BJ (cell line): ENCODE data around the gene KRT1. TPM values are rescaled to one million over a fixed set of nuclear protein-coding genes. Genes with fewer than 3 reads are reported as not detected.

Experiments used
- CTCF ChIA-PET: fragments of 350-600 bp; formaldehyde crosslinking; extraction: SDS; loops from one replicate; lab custom pipeline; 2021; ENCODE audit warnings: antibody characterized with exemption, inconsistent platforms; lab: Yijun Ruan, JAX
- POLR2A ChIA-PET: fragments of 300-600 bp; sonication (Branson Sonifier 250); formaldehyde crosslinking; extraction: SDS; loops from one replicate; lab custom pipeline; 2021; ENCODE audit warnings: antibody characterized with exemption; lab: Charles Lee
- DNase-seq: peaks from one replicate; pipeline ENCODE4 v3.0.0-alpha.2; 2011; ENCODE audit warnings: low read depth
- H3K27me3 ChIP-seq: 2 replicates; pipeline ENCODE4 v1.6.0; 2011; ENCODE audit warnings: low read length; ENCODE audit not compliant: control insufficient read depth, insufficient read depth
- H3K36me3 ChIP-seq: 2 replicates; pipeline ENCODE4 v1.5.1; 2011; ENCODE audit warnings: low read length; ENCODE audit not compliant: control insufficient read depth, insufficient read depth
- H3K4me3 ChIP-seq: 2 replicates; pipeline ENCODE4 v1.5.1; 2011; ENCODE audit warnings: low read depth, mild to moderate bottlenecking, control low read depth, low read length
- CTCF ChIP-seq: IDR thresholded peaks from 2 replicates; pipeline ENCODE4 v1.5.1; 2011; ENCODE audit warnings: low read depth, mild to moderate bottlenecking, control low read depth, inconsistent platforms, low read length, moderate library complexity; ENCODE audit not compliant: insufficient read depth
- polyA plus RNA-seq: library from polyadenylated mRNA; depleted of rRNA; stranded (reverse); fragments of >200 nt; gene quantifications from 2 replicates; pipeline ENCODE4 v1.2.3, GENCODE V29; 2011

KRT1 gene
- polyA plus RNA-seq, 1 experiment: not detected

GRCh38 chr12:52708010-52708409, 27.8 kb upstream of the KRT1 start:
- no peak for DNase-seq
- CTCF ChIA-PET: interaction anchor here (0.7 to 1.3 kb wide), 2 partner anchors 10 to 13 kb away, joined by 3 to 4 read pairs; no protein-coding TSS in a partner anchor
- Histone ChIP-seq H3K4me3 (no peak overlapping the region), H3K36me3 (no peaks in the 10 kb centered on the region), H3K27me3 (peaks cover 8% of the 10 kb centered on the region)
- POLR2A ChIA-PET: no interaction called here
- no peak for TF ChIP-seq CTCF

- no peak for DNase-seq
- Histone ChIP-seq H3K27me3 (peaks cover 3% of the 10 kb centered on the region; the same call in 1 of the 2 replicates), H3K36me3 (no peaks in the 10 kb centered on the region), H3K4me3 (no peak overlapping the region)
- no peak for TF ChIP-seq CTCF
- ChIA-PET POLR2A (no interaction called here), CTCF (no interaction called here)
These were observed 24.3 kb upstream of the KRT1 start for GRCh38 chr12:52704464-52704863.

GRCh38 chr12:52703878-52704277, 23.7 kb upstream of the KRT1 start:
- POLR2A ChIA-PET: no interaction called here
- Histone ChIP-seq H3K27me3 (peaks cover 1% of the 10 kb centered on the region; the same call in 1 of the 2 replicates), H3K4me3 (no peak overlapping the region), H3K36me3 (no peaks in the 10 kb centered on the region)
- CTCF ChIA-PET: no interaction called here
- DNase-seq: no peak
- no peak for TF ChIP-seq CTCF

- no peak for DNase-seq
- ChIA-PET CTCF (no interaction called here), POLR2A (no interaction called here)
- Histone ChIP-seq H3K36me3 (no peaks in the 10 kb centered on the region), H3K4me3 (no peak within 1 kb of the TSS), H3K27me3 (peaks cover 1% of the 10 kb centered on the region; the same call in 1 of the 2 replicates)
- TF ChIP-seq CTCF: no peak
These were observed 23.2 kb upstream of the KRT1 start, which contains the start of gene KRT77 for GRCh38 chr12:52703424-52703823. Gene KRT77 (minus strand): TSS chr12:52703524. CDS start chr12:52703434, 90 bp downstream.

DNA sequence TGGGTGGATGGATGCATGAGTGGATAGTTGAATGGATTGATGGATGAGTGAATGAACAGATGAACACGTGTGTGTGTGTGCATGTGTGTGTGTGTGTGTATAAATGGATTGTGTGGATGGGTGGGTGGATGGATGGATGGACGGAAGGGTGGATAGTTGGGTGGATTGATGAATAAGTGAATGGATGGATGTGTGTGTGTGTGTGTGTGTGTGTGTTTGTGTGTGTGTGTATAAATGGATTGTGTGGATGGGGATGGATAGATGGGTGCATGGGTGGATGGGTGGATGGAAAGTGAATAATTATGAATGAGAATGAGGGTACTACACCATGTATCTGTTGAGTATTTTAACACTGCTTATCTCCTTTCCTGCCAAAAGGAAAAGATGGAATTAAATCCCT, 22.1 kb upstream of the KRT1 start:
- no peaks in the 10 kb centered on the region for H3K36me3 ChIP-seq
- DNase-seq: no peak
- no peak overlapping the region for H3K4me3 ChIP-seq
- ChIA-PET POLR2A (no interaction called here), CTCF (no interaction called here)
- TF ChIP-seq CTCF: no peak
- H3K27me3 ChIP-seq: peaks cover 1% of the 10 kb centered on the region; the same call in 1 of the 2 replicates
